GM18502 (cell line): ENCODE data around the gene SPRTN.

Source experiments
- ATAC-seq: cut with Tn5 transposase; IDR thresholded peaks from one replicate; pipeline ENCODE4 v1.9.1; 2021; ENCODE audit warnings: mild to moderate bottlenecking; ENCODE audit not compliant: unreplicated experiment, poor library complexity

The SPRTN gene, protein sequence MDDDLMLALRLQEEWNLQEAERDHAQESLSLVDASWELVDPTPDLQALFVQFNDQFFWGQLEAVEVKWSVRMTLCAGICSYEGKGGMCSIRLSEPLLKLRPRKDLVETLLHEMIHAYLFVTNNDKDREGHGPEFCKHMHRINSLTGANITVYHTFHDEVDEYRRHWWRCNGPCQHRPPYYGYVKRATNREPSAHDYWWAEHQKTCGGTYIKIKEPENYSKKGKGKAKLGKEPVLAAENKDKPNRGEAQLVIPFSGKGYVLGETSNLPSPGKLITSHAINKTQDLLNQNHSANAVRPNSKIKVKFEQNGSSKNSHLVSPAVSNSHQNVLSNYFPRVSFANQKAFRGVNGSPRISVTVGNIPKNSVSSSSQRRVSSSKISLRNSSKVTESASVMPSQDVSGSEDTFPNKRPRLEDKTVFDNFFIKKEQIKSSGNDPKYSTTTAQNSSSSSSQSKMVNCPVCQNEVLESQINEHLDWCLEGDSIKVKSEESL

DNA sequence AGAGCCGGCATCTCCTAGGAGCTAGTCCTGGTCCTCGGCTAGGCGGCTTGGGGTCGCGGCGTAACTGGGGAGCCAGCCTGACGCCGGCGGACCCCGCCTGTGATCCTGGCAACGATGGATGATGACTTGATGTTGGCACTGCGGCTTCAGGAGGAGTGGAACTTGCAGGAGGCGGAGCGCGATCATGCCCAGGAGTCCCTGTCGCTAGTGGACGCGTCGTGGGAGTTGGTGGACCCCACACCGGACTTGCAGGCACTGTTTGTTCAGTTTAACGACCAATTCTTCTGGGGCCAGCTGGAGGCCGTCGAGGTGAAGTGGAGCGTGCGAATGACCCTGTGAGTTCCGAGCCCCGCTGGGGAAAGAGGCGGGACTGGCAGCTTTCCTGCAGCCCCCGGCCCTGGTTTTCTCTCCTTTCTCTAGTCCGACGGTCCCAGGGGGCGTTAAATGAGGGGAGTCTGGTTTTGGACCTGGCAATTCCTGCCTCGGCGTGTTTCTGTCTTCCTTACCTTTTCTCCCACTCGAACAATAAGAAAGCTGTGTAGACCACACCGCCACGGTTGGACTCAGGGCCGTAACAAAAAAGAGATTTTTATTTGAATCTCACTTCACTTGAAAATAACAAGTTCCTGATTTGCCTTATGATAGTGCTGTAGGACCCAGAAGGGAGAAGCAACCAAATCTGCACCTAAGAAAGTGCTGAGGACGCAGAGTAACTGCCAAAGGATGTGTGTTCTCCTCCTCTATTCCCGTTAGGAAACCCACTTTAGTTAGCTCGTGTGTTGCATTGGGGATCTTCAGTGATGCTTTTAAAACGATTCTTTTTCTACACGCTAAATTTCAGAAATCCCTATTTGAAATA, at the start of gene SPRTN:
Gene SPRTN, plus strand, starts transcription at position 24 of the 859 bp plus-strand sequence. Its CDS starts 91 bp downstream, at position 115.
- ATAC-seq: no peak

DNA sequence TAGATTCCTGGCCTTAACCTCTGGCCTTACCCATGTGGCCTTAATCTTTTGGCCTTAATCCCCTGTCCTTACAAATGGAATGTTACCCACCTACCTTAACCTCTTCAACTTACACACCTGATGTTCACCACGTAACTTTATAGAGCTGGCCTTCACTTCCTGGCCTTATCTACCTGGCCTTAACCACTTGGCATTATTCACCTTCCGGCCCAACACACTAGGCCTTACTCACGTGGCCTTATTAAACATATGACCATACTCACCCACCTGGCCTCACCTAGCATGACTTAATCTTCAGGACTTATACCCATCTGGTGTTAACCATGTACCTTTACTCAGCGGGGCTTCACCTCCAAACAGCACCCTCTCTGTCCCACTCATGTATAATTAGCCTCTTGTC, 42.2 kb upstream of the SPRTN start:
- no peak for ATAC-seq

DNA sequence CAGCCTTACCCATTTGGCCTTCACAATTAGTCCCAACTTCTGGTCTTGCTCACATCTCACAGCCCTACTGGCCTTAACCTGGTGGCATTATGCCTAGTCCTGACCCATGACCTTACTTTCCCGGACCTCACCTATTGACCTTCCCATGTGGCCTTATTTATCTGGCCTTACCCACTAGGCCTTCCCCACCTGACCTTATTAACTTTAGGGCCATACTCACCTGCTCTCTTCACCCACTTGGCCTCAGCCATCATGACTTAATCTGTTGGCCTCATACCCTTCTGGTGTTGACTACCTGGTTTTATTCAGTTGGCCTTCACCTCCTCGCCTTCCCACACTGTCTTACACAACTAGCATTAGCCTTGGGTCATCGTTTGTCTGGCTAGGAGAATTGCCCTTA, 36.1 kb upstream of the SPRTN start:
- ATAC-seq: no peak

DNA sequence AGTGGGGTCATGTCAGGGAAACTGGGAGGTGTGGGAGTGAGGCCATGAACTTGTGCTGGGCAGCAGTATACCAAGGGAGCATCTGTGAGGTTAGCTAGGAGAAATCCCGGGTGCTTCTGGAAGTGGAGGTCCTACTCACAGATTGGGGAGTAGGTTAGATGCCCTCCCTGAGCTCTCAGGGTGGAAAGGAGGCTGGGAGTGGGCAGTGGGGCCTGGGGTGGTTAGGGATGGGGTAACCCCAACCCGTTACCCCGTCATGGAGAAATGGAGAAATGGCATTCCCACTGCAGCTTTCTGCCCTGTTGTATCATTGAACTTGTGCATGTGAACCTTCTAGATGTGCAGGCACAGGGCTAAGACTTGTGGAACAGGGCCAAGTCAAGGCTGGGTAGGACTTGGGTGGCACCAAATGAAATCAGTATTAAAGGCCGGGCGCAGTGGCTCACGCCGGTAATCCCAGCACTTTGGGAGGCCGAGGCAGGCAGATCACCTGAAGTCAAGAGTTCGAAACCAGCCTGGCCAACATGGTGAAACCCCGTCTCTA, 27.6 kb upstream of the SPRTN start:
- ATAC-seq: no peak

DNA sequence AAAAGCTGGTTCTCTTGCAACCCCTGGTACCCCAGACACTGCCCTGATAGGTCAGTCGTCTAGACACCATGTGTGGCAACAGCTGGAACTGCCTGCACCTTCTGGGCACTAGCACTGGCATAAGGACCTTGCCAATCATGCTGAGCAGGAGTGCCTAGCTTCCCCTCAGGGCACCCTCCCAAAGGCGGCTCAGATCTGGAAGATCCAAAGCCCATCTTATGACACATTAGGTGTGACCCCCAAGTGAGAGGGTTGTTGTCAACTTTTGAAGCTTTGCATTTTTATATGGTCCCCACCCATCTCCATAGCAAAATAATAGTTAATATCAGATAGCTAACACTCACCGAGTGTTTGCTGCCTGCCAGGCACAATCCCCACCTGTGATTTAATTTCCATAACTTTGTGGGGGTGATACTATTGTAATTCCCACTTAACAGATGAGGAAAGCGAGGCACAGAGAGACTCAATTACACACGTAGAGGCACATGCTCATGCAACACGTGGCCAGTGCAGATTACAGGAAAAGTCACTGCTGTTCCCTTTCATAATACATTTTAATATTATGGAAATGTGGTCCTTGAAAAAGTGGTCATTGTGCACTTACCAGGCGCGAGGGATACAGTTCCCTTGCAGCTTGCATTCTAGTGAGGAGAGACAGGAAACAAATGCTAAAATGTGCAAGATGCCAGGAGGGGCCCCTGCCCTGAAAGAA, 26.2 kb upstream of the SPRTN start:
- ATAC-seq: no peak

DNA sequence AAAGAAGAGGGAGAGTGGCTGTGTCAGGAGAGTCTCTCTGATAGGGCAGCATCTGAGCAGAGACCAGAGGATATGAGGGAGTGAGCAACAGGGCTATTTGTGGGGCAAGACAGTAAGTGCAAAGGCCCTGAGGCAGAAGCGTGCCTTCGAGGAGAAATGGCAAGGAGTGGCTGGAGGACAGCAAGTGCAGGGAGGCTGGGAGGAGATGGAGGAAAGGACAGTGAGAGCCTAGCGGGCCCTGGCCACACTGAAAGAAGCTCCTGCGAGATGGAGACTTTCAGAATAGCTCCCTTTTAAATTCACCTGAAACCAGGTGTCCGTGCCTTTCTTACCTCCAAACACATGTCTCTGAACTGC, 25.7 kb upstream of the SPRTN start:
- ATAC-seq: no peak

DNA sequence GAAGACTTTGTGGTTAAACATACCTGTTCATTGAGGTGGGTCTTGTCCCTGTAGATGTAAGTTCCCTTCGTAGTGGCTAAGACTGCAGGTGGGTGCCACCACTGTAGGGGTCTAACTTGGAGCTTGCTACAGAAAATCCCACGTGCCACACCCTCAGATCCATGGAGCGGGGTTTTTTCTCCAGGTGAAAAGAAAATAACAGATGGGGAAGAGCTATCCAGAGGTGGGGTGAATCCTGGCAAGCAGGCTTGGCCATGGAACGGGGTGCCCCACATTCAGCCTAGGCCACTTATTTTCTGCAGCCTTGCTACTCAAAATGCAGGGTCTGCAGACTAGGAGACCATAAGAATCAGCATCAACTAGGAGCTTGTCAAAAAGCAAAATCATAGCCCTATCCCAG, 24.4 kb upstream of the SPRTN start:
- ATAC-seq: no peak

DNA sequence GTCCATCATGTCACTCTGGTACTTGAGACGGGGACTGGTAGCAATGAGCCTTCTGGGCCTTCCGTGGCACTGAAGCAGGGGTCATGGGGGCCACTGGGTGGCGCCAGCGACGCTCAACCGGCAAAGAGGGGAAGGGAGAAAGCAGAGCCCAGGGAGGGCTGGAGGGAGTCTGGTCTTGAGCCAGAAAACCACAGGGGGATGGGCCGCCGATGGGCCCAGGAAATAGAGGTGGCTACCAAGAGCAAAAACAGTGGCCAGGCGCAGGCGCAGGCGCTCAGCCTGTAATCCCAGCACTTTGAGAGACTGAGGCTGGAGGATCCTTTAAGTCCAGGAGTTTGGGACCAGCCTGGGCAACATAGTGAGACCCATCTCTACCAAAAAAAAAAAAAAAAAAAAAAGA, 22.2 kb upstream of the SPRTN start:
- peak; percentile 76 for ATAC-seq

DNA sequence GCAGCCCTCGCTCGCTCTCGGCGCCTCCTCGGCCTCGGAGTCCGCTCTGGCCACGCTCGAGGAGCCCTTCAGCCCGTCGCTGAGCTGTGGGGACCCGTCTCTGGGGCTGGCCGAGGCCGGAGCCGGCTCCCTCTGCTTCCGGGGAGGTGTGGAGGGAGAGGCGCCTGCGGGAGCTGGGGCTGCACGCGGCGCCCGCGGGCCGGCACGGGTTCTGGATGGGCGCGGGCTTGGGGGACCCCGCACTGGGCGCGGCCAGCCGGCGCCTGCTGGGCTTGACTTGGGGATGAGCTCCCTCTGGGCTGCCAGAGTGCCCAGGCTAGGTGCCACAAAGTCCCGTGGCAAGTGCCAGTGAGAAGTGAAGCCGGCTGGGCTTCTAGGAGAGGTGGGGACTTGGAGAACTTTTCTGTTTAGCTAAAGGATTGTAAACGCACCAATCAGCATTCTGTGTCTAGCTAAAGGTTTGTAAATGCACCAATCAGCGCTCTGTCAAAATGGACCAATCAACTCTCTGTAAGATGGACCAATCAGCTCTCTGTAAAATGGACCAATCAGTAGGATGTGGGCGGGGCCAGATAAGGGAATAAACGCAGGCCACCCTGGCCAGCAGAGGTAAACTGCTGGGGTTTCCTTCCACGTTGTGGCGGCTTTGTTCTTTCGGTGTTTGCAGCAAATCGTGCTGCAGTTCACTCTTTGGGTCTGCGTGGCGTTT, 20.6 kb upstream of the SPRTN start:
- ATAC-seq: no peak

DNA sequence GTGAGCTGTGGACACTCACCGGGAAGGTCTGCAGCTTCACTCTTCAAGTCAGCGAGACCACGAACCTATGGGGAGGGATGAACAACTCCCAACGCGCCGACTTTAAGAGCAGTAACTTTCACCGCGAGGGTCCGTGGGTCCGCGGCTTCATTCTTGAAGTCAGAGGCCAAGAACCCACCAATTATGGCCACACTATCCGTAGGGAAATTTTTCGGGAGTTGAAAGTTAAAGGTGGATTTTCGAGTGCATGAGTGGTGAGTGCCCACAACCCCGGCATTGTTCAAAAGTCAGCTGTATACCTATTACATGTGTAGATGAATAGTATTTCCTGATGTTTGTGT, 20.1 kb upstream of the SPRTN start:
- ATAC-seq: no peak

DNA sequence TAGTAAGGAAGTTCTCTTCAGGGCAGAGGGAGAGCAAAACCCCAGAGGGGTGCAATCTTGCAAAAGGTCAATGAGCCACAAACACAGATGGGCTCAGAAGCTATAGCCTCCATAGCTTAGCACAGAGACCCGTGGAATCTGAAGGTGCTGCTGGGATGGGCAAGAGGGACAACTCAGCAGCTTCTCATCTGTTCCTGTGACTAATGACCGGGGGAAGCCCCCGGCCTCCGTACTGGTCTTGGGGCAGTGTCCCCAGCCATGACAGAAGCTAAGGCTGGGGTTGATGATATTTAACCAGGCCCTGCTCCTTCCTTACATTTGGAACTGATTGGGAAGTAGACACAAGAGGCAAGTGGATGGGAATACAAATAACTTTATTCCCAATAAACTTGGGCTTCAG, 19.5 kb upstream of the SPRTN start:
- no peak for ATAC-seq

DNA sequence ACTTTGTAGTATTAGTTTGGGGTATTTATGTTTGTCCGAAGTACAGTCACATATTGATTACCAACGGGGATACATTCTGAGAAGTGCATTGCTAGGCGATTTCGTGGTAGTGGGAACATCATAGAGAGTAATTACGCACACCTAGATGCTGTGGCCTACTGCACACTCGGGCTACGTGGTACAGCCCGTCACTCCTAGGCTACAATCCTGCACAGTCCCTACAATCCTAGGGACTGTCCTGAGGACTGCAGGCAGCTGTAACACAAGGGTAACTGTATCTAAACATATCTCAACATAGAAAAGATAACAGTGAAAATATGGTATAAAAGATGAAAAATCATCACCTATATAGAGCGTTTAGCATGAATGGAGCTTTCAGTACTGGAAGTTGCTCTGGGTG, 19.0 kb upstream of the SPRTN start:
- ATAC-seq: no peak

DNA sequence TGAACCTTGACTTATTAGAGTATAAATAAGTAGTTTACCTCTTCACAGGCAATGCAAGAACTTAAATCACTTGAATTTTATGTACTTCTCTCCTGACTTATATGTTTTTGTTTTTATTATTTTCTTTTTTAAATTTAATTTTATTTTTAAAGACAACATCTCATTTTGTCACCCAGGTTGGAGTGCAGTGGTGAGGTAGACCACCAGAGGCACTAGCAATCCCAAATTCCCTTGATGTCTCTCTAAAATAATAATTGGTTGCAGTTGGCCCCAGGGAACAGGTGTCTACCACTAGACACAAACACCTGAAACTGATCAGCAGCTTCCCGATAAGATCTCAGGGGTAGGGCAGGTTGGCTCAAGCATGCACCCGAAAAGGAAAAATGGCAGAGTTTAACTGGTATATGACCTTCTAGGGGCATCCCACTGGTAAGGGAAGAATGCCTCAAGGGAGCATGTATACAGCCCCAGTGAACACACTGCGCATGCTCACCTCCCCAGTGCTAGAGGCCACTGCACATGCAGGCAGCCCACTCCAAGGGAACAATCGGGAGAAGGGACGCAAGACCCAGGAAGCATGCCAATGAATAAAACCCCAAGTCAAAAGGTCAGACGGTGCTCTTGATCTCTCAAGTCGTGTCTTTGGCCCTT, 15.1 kb upstream of the SPRTN start:
- ATAC-seq: no peak

DNA sequence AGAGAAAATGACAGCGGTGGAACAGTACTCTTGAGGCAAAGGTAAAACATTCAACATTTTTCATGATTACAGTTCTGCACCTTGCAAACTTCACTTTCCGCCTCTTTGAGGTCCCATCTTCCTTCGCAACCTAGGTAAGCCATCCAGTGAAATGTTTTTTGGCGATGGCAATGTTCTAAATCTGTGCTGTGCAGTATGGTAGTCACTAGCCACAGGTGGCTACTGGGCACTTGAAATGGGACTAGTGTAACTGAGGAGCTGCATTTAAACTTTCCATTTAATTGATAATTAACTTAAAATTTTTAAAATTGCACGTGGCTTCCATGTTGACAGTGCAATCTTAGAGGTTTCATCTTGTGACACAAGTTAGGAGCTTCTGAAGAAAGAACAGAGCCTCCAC, 13.4 kb upstream of the SPRTN start:
- ATAC-seq: no peak

DNA sequence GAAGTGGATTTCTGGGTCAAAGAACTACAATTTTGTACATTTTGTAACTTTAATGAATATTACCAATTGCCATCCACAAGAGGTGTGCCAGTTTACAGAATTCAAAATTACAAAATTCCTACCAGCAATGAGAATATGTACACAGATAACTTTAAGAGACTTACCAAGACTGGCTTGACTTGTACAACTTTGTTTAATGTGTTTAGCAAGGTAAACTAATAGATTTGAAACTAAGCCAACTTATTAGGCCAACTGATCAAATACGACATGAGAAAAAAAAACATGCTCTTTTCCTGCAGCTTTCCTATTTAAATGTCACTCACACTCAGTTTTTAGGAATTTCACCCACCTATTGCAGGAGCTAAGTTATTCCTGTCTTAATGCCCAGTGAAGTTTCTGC, 11.8 kb upstream of the SPRTN start:
- no peak for ATAC-seq

DNA sequence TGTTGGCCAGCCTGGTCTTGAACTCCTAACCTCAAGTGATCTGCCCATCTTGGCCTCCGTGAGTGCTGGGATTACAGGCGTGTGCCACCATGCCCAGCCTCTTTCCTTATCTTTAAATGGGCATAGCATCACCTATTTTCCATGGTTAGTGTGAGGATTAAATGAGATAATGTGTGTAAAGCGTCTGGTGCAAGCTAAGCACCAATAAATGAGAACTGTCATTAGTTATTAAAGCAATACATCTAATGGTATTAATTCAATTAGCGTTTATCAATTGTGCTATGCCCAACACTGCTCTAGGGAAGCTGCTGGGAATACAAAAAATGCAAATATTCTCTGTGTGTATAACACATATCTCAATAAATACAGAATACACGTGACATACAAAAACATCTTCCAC, 10.5 kb upstream of the SPRTN start:
- ATAC-seq: no peak

DNA sequence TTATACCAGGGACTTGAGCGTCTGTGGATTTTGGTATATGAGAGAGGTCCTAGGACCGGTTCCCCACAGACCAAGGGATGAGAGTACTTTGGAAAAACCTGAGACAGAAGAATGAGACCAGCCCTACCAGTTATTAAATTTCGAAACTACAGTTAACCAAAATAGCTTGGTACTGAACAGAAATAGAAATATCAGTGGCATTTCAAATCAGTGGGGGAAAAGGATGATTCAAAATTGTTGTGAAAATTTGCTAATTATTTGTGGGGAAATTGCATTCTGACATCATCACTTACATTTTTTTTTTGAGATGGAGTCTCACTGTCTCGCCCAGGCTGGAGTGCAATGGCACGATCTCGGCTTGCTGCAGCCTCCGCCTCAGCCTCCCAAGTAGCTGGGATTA, 8.6 kb upstream of the SPRTN start:
- no peak for ATAC-seq

DNA sequence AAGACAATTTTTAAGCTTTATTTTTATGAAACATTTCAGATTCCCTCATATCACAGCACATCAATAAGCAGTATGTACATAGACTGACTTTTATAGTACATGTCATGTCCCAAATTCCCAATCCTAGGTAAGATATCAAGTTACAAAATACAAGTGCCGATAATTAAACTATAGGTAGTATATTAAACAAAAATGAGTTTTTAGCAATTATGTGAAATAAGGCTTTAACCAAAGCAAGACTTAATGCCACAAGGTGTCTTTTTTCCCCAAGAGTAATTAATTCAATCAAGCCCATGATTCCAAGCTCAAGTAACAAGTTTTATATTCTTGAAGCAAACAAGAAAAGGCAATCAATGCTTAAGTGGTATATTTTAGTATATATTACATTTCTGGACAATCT, 5.3 kb upstream of the SPRTN start:
- ATAC-seq: no peak

DNA sequence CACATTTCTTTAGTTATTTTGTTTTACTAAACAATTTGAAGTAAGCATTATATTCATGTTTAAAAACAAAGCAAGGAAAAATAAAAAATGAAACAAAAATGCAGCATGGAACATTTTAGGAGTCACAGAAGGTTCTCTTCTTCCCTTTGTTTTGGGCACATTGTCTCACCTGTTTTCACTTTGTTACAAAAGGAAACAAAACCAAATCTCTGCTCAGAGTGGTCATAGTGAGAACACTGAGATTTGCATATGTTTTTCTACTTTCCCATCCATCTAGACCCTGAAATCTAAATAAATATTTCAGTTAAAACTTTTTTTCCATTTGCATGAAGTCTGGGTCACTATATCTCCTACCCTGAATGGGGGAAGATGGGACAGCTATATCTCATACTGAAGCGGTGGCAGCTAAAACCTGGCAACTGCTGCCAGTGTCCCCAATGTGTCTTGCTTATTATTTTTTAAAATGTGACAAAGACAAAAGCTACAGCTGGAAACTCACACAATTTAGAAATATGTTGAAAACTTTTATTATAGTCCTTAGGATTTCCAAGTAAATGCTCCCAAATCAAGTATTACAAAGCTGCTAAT, 3.9 kb upstream of the SPRTN start:
- no peak for ATAC-seq
